Measurements from ENCODE around the gene ZC4H2.
"Not testable (repeated sequence)": the region's sequence is repeated elsewhere in the genome, so short reads cannot be mapped to it uniquely, and the experiment has no call there.

ZC4H2 gene

GRCh38 chrX:64975989-64976672, at the start of gene ZC4H2:
ZC4H2 (minus strand) TSS chrX:64976450; CDS start chrX:64976377, 73 bp downstream.
- DNase-seq = peak; percentile 78

- DNase-seq = no peak
Measured at GRCh38 chrX:65017451-65017850, 41.2 kb upstream of the ZC4H2 start.

GRCh38 chrX:65014230-65014629, 38.0 kb upstream of the ZC4H2 start:
- DNase-seq = no peak

GRCh38 chrX:65009459-65009858, 33.2 kb upstream of the ZC4H2 start:
- no peak for DNase-seq

GRCh38 chrX:65002208-65002607, 26.0 kb upstream of the ZC4H2 start:
- not testable (repeated sequence) for DNase-seq

- DNase-seq = no peak
Measured at GRCh38 chrX:64996805-64997204, 20.6 kb upstream of the ZC4H2 start.

GRCh38 chrX:64994131-64994798, 18.0 kb upstream of the ZC4H2 start:
- DNase-seq = no peak

GRCh38 chrX:64977830-64978229, 1.6 kb upstream of the ZC4H2 start:
- no peak for DNase-seq

GRCh38 chrX:64977051-64977450, 801 bp upstream of the ZC4H2 start:
- DNase-seq = no peak

GRCh38 chrX:64976673-64977040, 407 bp upstream of the ZC4H2 start:
- no peak for DNase-seq

GRCh38 chrX:64975491-64975890, 759 bp downstream of the ZC4H2 start:
- peak; percentile 4 for DNase-seq

GRCh38 chrX:64925480-64925879, 50.8 kb downstream of the ZC4H2 start:
- DNase-seq = no peak

- DNase-seq = no peak
Measured at GRCh38 chrX:64908121-64908520, 68.1 kb downstream of the ZC4H2 start.

GRCh38 chrX:64894454-64895038, 81.7 kb downstream of the ZC4H2 start:
- no peak for DNase-seq

- no peak for DNase-seq
Measured at GRCh38 chrX:64885850-64886249, 90.4 kb downstream of the ZC4H2 start.

- not testable (repeated sequence) for DNase-seq
Measured at GRCh38 chrX:64878709-64879108, 97.5 kb downstream of the ZC4H2 start.

GRCh38 chrX:64867217-64867616, 109.0 kb downstream of the ZC4H2 start:
- DNase-seq = no peak

All from fibroblast of upper back skin (primary cell).